Measurements from ENCODE around the gene USPL1. TPM values are rescaled to one million over a fixed set of nuclear protein-coding genes. Genes with fewer than 3 reads are reported as not detected.

The USPL1 gene
- 10 to 100 TPM; 23.9 to 25.8 TPM for total RNA-seq

DNA sequence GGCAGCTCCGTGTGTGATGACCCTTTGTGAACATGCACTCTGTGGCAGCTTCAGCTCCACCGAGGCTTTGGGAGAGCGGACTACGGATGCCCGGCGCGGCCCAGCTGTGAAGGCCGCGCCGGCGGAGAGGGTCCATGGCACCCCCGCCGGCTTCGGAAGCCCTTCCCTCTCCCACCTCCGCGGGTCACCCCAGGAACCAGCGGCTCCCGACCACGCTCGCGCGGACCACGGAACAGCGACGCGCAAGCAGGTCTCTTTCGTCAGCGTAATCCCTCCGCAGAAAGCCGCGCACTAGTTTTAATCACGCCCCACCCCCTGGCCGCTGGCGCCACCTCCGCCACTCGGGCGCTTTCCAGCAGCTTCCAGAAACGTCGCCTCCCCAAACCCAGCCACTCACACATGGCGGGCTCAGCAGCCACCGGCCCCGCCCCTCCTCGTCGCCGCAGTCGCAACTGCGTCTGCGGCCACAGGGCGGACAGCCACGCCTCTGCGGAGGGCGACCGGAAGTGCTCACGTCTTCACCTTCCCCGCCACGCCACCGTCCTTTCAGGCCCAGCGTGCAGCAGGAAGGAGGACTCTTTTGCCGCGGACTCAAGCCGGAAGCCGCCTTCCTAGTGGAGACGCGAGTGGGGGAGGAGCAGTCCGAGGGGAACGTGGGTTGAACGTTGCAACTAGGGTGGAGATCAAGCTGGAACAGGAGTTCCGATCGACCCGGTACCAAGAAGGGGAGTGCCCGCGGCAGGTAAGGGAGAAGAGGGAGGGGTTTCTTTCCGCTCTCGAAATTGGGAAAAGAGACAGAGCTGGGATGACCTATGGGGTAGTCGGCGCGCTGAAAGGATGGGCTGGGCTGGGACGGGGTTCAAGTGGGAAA lies at the start of gene USPL1:
Gene USPL1, plus strand, starts transcription at position 606 of the 871 bp plus-strand sequence. CDS start 3,221 bp downstream, outside the sequence.
- H3K9me3 Mint-ChIP-seq = no peaks in the 10 kb centered on the region
- peaks cover 13% of the 10 kb centered on the region for H3K4me1 Mint-ChIP-seq
- POLR2A ChIA-PET = interaction anchor here (0.7 to 3.9 kb wide), 27 partner anchors 10 to 768 kb away, joined by 3 to 59 read pairs (median 5); partner anchors contain the start of genes ALOX5AP, HMGB1 and KATNAL1
- no peak within 1 kb of the TSS for H3K4me3 Mint-ChIP-seq
- H3K27ac Mint-ChIP-seq = no peak within 1 kb of the TSS
- ATAC-seq (ENCODE audit: low read depth) = peak; percentile 88
- H3K36me3 Mint-ChIP-seq = peaks cover 11% of the 10 kb centered on the region
- no peaks in the 10 kb centered on the region for H3K27me3 Mint-ChIP-seq
- DNase-seq = peak; percentile 99

DNA sequence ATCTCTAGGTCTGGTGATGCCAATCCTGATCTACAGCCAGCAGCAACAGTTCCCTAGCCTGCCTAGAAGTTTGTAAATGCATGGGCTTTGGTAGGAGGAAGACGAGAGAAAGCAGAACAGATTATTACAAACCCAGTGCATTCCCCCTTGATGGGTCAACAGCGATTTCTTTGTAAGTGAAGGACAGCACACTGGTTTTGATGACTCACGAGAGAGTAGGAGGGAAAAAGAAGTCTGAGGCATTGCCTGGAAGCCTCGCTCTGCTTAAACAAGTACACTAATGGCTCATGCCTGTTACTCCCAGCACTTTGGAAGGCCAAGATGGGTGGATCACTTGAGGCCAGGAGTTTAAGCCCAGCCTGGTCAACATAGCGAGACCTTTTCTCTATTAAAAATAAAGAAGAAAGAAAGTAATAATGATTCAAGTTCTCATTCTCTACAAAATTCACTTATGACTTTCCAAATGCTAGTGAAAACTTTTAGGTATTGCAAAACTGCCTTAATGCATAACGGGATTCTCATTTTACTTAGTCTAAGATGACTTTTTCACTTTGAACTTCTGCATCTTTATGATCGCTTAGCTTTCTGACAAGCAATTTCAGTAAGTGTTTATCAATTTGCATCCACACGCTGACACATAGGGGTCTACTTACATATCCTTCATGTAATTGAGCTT lies 47.7 kb upstream of the USPL1 start:
- DNase-seq = no peak
- H3K27me3 Mint-ChIP-seq = no peaks in the 10 kb centered on the region
- H3K4me1 Mint-ChIP-seq = peaks cover 31% of the 10 kb centered on the region
- no peaks in the 10 kb centered on the region for H3K36me3 Mint-ChIP-seq
- POLR2A ChIA-PET = no interaction called here
- H3K9me3 Mint-ChIP-seq = no peaks in the 10 kb centered on the region
- H3K27ac Mint-ChIP-seq = no peak overlapping the region
- no peak overlapping the region for H3K4me3 Mint-ChIP-seq
- ATAC-seq (ENCODE audit: low read depth) = no peak

DNA sequence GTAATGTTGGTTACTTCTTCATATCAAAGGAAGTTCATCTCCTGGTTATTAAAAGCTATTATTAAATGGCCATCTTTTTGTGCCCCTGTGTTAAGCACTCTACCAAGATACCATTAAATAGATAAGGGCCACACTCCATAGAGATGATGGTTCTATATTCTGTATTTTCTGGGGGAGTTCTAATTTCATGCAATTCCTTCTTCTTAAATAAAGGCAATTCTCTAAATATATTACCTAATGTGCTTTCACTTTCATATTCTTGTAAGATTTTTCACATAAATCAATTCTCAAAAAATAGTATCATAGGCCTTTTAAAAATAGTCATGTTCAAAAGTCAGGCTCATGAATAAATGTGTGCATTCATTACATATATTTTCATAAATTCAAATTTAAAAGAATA lies 47.0 kb upstream of the USPL1 start:
- POLR2A ChIA-PET = no interaction called here
- no peak overlapping the region for H3K4me3 Mint-ChIP-seq

DNA sequence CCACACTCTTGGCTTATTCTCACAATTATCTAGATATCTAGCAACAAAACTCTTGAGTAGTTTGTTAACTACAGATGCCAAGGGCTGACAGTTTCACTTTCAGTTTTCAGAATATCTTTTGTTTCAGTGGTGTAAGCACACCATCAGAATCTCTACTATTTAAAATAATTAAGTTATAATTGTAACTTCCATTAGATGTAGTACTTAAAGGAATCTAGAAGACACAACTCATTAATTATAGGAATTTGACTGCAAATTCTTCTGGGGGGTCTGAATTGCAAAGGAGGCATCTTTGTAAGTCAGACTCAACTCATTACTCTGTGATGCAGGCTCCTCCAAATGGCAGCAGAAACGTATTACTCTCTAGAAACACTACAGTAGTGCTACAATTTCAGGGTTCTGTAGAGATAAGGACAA lies 44.9 kb upstream of the USPL1 start:
- H3K4me1 Mint-ChIP-seq = peaks cover 31% of the 10 kb centered on the region

More for the DNA sequence above, 47.0 kb upstream of the USPL1 start:
- no peak for ATAC-seq (ENCODE audit: low read depth)
- no peak for DNase-seq
- no peaks in the 10 kb centered on the region for H3K36me3 Mint-ChIP-seq
- H3K4me1 Mint-ChIP-seq = peaks cover 27% of the 10 kb centered on the region
- H3K27me3 Mint-ChIP-seq = no peaks in the 10 kb centered on the region
- no peak overlapping the region for H3K27ac Mint-ChIP-seq
- no peaks in the 10 kb centered on the region for H3K9me3 Mint-ChIP-seq

DNA sequence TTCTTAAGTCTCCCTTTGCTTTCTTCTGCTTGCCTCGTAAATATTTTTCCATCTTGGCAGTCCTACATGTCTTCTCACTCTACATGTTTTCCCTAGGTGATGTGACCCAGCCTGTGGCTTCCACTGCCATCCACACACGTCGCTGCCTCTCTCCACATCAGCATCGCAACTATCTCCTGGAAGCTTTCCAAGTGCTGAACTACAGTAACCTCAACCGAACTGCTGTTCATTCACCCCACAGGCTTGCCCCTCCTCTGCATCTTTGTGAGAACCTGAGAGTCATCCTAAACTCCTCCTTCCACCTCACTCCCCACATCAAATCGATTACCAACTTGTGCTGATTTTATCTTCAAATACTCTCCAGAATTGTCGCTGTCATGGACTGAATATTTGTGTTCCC lies 41.2 kb upstream of the USPL1 start:
- DNase-seq (no peak), ATAC-seq (ENCODE audit: low read depth) (peak; percentile 68)
- H3K4me1 Mint-ChIP-seq = peaks cover 28% of the 10 kb centered on the region
- peak overlapping the region; percentile 6 for H3K27ac Mint-ChIP-seq
- POLR2A ChIA-PET = interaction anchor here (0.7 to 1.6 kb wide), 2 partner anchors 31 to 40 kb away, joined by 4 read pairs; no protein-coding TSS in a partner anchor
- no peaks in the 10 kb centered on the region for H3K36me3 Mint-ChIP-seq
- peak overlapping the region; percentile 8 for H3K4me3 Mint-ChIP-seq
- H3K27me3 Mint-ChIP-seq = peaks cover 12% of the 10 kb centered on the region
- H3K9me3 Mint-ChIP-seq = no peaks in the 10 kb centered on the region

More for the DNA sequence above, 44.9 kb upstream of the USPL1 start:
- POLR2A ChIA-PET = interaction anchor here (0.6 to 1.1 kb wide), 4 partner anchors 9 to 149 kb away, joined by 3 to 5 read pairs (median 5); partner anchors contain the start of gene HMGB1
- H3K9me3 Mint-ChIP-seq = no peaks in the 10 kb centered on the region
- ATAC-seq (ENCODE audit: low read depth) (peak; percentile 82), DNase-seq (no peak)
- peaks cover under 1% of the 10 kb centered on the region for H3K27me3 Mint-ChIP-seq
- peak overlapping the region; percentile 75 for H3K4me3 Mint-ChIP-seq
- no peaks in the 10 kb centered on the region for H3K36me3 Mint-ChIP-seq
- H3K27ac Mint-ChIP-seq = peak overlapping the region; percentile 88

DNA sequence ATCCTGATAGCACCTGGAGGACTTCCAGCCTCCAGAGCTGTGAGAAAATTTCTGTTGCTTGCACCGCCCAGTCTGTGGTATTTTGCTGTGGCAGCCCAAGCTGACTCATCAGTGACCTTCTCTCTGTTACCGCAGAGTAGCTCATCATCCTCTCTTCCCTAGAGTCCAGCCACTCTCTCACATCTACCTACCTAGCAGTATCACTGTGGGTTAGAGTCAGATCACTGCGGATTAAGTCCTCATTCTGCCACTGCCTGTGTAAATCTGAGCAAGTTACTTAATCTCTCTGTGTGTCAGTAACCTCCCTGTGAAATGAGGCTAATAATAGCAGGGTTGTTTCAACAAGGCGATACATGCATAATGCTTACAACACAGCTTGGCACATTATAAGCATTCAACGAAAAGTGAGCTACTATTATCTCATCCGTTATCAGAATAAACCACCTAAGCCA lies 40.3 kb upstream of the USPL1 start:
- peaks cover 23% of the 10 kb centered on the region for H3K4me1 Mint-ChIP-seq
- peak; percentile 36 for ATAC-seq (ENCODE audit: low read depth)
- H3K27ac Mint-ChIP-seq = no peak overlapping the region
- H3K4me3 Mint-ChIP-seq = no peak overlapping the region
- H3K27me3 Mint-ChIP-seq = peaks cover 12% of the 10 kb centered on the region
- H3K9me3 Mint-ChIP-seq = no peaks in the 10 kb centered on the region
- POLR2A ChIA-PET = interaction anchor here (0.5 to 1.2 kb wide), 5 partner anchors 30 to 445 kb away, joined by 3 to 4 read pairs (median 3); no protein-coding TSS in a partner anchor
- no peaks in the 10 kb centered on the region for H3K36me3 Mint-ChIP-seq
- DNase-seq = no peak

DNA sequence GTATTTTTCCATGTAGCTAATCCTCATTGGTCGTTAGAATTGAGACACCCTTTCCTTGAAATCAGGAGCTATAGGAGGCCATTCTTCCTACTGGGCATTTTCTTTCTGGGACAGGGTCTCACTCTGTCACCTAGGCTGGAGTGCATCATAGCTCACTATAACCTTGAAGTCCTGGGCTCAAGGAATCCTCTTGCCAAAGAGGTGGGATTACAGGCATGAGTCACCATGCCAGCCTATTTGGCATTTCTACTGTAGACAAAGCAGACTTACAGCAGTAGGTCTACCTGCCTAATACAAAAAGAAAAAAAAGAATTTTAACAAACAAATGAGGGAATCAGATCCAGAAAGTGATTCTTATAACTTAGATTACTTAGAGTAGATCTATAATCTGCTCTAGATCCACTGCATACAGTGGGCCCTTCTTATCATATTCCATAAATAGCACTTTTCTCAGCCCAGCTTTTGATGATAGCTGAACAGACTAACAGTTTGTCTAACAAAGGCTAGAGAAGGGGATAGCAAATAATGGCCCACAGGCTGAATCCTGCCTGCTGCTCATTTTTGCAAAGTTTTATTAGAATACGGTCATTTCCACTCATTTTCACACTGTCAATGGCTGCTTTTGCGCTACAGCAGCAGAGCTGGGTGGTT lies 36.7 kb upstream of the USPL1 start:
- no peaks in the 10 kb centered on the region for H3K9me3 Mint-ChIP-seq
- peaks cover 23% of the 10 kb centered on the region for H3K4me1 Mint-ChIP-seq
- H3K4me3 Mint-ChIP-seq = no peak overlapping the region
- no peak overlapping the region for H3K27ac Mint-ChIP-seq
- H3K36me3 Mint-ChIP-seq = no peaks in the 10 kb centered on the region
- peaks cover 16% of the 10 kb centered on the region for H3K27me3 Mint-ChIP-seq
- DNase-seq (no peak), ATAC-seq (ENCODE audit: low read depth) (no peak)
- POLR2A ChIA-PET = interaction anchor here (1.2 to 1.4 kb wide), 2 partner anchors 115 to 448 kb away, joined by 3 to 6 read pairs; partner anchors contain the start of gene HMGB1

DNA sequence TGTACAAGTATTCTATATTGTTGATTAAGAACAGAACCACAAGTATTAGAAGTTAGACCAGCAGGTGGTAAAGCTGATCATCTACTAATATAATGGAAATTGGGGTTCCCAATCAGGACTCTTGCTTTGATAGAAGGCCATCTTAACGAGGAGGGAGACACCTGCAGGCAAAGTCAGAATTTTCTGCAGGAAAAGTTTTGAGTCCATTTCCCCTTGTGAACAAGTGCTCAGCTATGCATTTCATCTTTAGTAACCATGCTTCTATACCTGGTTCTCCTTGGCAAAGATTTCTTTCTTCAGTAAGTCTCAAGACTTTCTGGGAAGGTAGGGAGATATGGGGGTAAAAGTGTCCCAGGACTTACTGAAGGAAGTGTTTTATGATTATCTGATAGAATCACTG lies 36.1 kb upstream of the USPL1 start:
- DNase-seq (no peak), ATAC-seq (ENCODE audit: low read depth) (no peak)
- H3K27ac Mint-ChIP-seq = no peak overlapping the region
- H3K4me1 Mint-ChIP-seq = peaks cover 20% of the 10 kb centered on the region
- H3K27me3 Mint-ChIP-seq = peaks cover 16% of the 10 kb centered on the region
- H3K4me3 Mint-ChIP-seq = no peak overlapping the region
- no peaks in the 10 kb centered on the region for H3K36me3 Mint-ChIP-seq
- POLR2A ChIA-PET = interaction anchor here (1.4 kb wide), 1 partner anchor 449 kb away, joined by 6 read pairs; no protein-coding TSS in a partner anchor
- H3K9me3 Mint-ChIP-seq = no peaks in the 10 kb centered on the region

DNA sequence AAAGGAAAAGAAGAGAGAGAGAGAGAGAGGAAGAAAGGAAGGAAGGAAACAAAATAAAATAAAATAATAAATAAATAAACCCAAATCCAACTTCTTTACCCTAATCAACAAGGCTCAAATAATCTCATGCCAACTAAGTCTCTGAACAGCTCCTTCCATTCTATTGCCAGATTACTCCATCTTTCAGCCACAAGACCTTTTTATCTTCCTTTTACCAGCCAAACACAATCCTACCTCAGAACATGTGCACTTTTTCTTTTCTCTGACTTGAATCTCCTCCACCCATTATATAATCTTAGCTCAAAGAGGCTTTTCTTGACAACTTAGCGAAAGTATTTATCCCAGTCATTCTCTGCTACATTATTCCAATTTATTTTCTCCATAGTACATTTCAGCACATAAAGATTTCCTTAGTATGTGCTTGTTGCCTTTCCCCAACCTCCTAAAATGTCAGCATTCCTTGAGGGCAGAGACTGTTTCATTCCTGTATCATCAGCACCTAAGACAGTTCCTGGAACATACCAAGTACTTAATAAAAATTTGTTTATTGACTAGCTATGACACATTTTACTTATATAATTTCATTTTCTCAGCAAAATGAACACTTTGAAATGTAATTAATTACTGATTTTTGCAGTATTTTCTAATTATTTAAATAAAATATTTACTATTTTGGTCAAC lies 33.5 kb upstream of the USPL1 start:
- no peak overlapping the region for H3K27ac Mint-ChIP-seq
- no peak overlapping the region for H3K4me3 Mint-ChIP-seq
- peaks cover 3% of the 10 kb centered on the region for H3K4me1 Mint-ChIP-seq
- peaks cover 18% of the 10 kb centered on the region for H3K27me3 Mint-ChIP-seq
- no peaks in the 10 kb centered on the region for H3K9me3 Mint-ChIP-seq
- DNase-seq (no peak), ATAC-seq (ENCODE audit: low read depth) (no peak)
- H3K36me3 Mint-ChIP-seq = no peaks in the 10 kb centered on the region
- POLR2A ChIA-PET = interaction anchor here (0.7 kb wide), 1 partner anchor 32 kb away, joined by 4 read pairs; no protein-coding TSS in a partner anchor

DNA sequence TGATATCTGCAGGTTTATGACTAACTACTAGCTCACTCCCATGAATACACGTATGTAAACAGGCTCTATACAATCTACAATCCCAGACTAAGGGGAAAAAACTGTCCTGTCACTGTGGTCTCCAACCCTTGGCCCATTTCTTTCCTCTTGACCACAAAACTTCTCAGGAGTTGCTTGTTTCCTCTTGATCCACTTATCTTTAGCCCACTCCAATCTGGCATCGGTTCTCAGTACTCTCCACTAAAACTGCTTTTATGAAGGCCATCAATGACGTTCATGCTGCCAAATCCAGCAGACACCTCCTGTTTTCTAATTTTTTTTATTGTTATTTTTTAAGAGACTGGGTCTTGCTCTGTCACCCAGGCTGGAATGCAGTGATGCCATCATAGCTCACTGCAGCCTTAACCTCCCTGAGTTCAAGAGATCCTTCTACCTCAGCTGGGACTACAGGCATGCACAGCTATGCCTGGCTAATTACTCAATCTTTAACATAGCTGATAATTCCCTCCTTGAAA lies 31.9 kb upstream of the USPL1 start:
- peaks cover 3% of the 10 kb centered on the region for H3K4me1 Mint-ChIP-seq
- POLR2A ChIA-PET = no interaction called here
- H3K27ac Mint-ChIP-seq = no peak overlapping the region
- DNase-seq = no peak
- no peak for ATAC-seq (ENCODE audit: low read depth)
- H3K4me3 Mint-ChIP-seq = no peak overlapping the region
- peaks cover 12% of the 10 kb centered on the region for H3K27me3 Mint-ChIP-seq
- H3K9me3 Mint-ChIP-seq = no peaks in the 10 kb centered on the region
- no peaks in the 10 kb centered on the region for H3K36me3 Mint-ChIP-seq

DNA sequence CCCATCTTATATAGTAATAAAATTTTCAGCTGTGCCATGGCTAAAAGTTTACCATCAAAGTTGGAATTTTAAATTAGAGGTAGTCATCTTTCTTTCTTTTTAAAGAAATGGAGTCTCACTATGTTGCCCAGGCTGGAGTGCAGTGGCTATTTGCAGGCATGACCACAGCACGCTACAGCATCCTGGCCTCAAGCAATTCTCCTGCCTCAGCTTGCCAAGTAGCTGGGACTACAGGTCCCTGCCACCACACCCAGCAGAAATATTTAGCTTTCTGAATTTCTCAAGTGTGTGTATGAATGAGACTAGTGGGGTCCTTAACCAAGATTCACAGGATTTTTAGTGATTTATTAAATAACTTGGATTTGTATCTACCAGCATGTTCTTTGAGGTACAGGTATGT lies 30.5 kb upstream of the USPL1 start:
- H3K27me3 Mint-ChIP-seq = peaks cover 12% of the 10 kb centered on the region
- H3K27ac Mint-ChIP-seq = no peak overlapping the region
- POLR2A ChIA-PET = no interaction called here
- H3K4me3 Mint-ChIP-seq = no peak overlapping the region
- DNase-seq = no peak
- H3K9me3 Mint-ChIP-seq = no peaks in the 10 kb centered on the region
- H3K36me3 Mint-ChIP-seq = no peaks in the 10 kb centered on the region
- H3K4me1 Mint-ChIP-seq = peaks cover 3% of the 10 kb centered on the region
- ATAC-seq (ENCODE audit: low read depth) = no peak

DNA sequence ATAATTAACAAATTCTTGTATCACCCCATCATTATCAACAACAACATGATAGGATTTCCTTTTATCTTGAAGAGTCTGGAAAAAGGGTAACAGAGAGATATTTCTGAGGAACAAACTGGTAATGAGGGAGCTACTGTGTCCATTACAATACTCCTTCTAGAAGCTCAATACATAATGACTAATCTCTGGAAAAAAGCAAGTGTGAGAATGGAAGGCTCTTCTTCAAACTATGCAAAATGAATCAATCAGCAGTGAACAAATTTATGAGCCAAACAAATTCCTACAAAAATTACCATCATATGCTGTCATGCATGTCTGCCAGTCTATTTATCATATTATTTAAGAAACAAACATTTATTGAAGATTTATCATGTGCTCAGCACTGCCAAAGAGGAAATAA lies 30.0 kb upstream of the USPL1 start:
- no peak overlapping the region for H3K4me3 Mint-ChIP-seq
- no peak overlapping the region for H3K27ac Mint-ChIP-seq
- H3K36me3 Mint-ChIP-seq = no peaks in the 10 kb centered on the region
- H3K9me3 Mint-ChIP-seq = no peaks in the 10 kb centered on the region
- DNase-seq (no peak), ATAC-seq (ENCODE audit: low read depth) (no peak)
- peaks cover 3% of the 10 kb centered on the region for H3K4me1 Mint-ChIP-seq
- POLR2A ChIA-PET = no interaction called here
- H3K27me3 Mint-ChIP-seq = peaks cover 12% of the 10 kb centered on the region
